Measurements from ENCODE around the gene SGSM2. TPM values are rescaled to one million over a fixed set of nuclear protein-coding genes. Genes with fewer than 3 reads are reported as not detected.
A peak's percentile ranks its signal among the peaks of the same experiment; 100 is the strongest.

Gene SGSM2
- total and polyA plus RNA-seq, 2 donors (not counting 1 experiment from before 2014, with no cell fraction given), result 139 to 181 TPM

- peaks cover 84% of the 10 kb centered on the region for H4K20me1 ChIP-seq (ENCODE audit: control insufficient read depth, insufficient read depth, low read length, poor library complexity, severe bottlenecking)
- H3K4me3 ChIP-seq (ENCODE audit: control extremely low read depth in 1 of 5, extremely low read depth in 1 of 5, insufficient read depth in 1 of 5, low read depth in 2 of 5, low read length in 4 of 5), result peak overlapping the region; percentile 56 to 98 (median 85)
- no peaks in the 10 kb centered on the region for H3K9me3 Mint-ChIP-seq (ENCODE audit: insufficient read depth)
- no peaks in the 10 kb centered on the region for H3K27me3 ChIP-seq (replicated peaks in 1 of 4; ENCODE audit: control extremely low read depth in 1 of 4, control insufficient read depth in 3 of 4, insufficient read depth in 4 of 4, low read length in 3 of 4)
- peak overlapping the region; percentile 96 for H3K4me2 ChIP-seq (replicated peaks; ENCODE audit: low read depth, low read length, poor library complexity, severe bottlenecking)
- no peaks in the 10 kb centered on the region for H3K9me3 ChIP-seq (ENCODE audit: control extremely low read depth in 1 of 3, control insufficient read depth in 2 of 3, insufficient read depth in 1 of 3, low read length in 2 of 3)
- H3K27ac Mint-ChIP-seq, result peak overlapping the region; percentile 95
- TF ChIP-seq EZH2 (IDR thresholded peaks at IDR 0.05; ENCODE audit: borderline replicate concordance, insufficient read depth, low read depth, low read length, poor library complexity, severe bottlenecking), result no peak
- TF ChIP-seq, protein P1, sequence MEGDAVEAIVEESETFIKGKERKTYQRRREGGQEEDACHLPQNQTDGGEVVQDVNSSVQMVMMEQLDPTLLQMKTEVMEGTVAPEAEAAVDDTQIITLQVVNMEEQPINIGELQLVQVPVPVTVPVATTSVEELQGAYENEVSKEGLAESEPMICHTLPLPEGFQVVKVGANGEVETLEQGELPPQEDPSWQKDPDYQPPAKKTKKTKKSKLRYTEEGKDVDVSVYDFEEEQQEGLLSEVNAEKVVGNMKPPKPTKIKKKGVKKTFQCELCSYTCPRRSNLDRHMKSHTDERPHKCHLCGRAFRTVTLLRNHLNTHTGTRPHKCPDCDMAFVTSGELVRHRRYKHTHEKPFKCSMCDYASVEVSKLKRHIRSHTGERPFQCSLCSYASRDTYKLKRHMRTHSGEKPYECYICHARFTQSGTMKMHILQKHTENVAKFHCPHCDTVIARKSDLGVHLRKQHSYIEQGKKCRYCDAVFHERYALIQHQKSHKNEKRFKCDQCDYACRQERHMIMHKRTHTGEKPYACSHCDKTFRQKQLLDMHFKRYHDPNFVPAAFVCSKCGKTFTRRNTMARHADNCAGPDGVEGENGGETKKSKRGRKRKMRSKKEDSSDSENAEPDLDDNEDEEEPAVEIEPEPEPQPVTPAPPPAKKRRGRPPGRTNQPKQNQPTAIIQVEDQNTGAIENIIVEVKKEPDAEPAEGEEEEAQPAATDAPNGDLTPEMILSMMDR (IDR thresholded peaks at IDR 0.05), result no peak
- peaks cover 52 to 67% of the 10 kb centered on the region in 2 donors for H3K4me1 ChIP-seq (ENCODE audit: control insufficient read depth in 2 of 2, insufficient read depth in 2 of 2, low read length in 2 of 2)
- WGBS (ENCODE audit: insufficient coverage), result under 1% methylated on average over 91 of the region's 99 CpGs
- H3K27ac ChIP-seq (ENCODE audit: low read length in 2 of 2), result peak overlapping the region; percentile 97 to 99
- H3K4me3 Mint-ChIP-seq, result peak overlapping the region; percentile 90
- H2AFZ ChIP-seq (ENCODE audit: insufficient read depth, low read depth, low read length, poor library complexity, severe bottlenecking), result peak overlapping the region; percentile 34
- H3K36me3 ChIP-seq (replicated peaks in 1 of 2; ENCODE audit: control extremely low read depth in 1 of 2, control insufficient read depth in 1 of 2, extremely low read depth in 1 of 2, insufficient read depth in 2 of 2, low read length in 1 of 2), result peaks cover 0 to 2% of the 10 kb centered on the region in 2 experiments
- ChIA-PET POLR2A (interaction anchor here (0.6 to 3.4 kb wide), 9 partner anchors 9 to 1973 kb away, joined by 3 to 51 read pairs (median 4); partner anchors contain the start of genes SGSM2, TSR1 and UBE2G1), CTCF (interaction anchor here (1.2 to 5.1 kb wide), 3 partner anchors 8 to 23 kb away, joined by 8 to 69 read pairs (median 40); no protein-coding TSS in a partner anchor)
- peak; percentile 94 for DNase-seq
- H3K9ac ChIP-seq (ENCODE audit: low read length), result peak overlapping the region; percentile 96
- H3K79me2 ChIP-seq (ENCODE audit: control insufficient read depth, insufficient read depth, low read length), result peaks cover 77% of the 10 kb centered on the region
- no peaks in the 10 kb centered on the region for H3K27me3 Mint-ChIP-seq
- peaks cover 66% of the 10 kb centered on the region for H3K4me1 Mint-ChIP-seq
- ATAC-seq (ENCODE audit: low read depth), result peak; percentile 50
- intact Hi-C loops (cut with micrococcal nuclease), result loop anchor here (2.0 to 5.0 kb wide), 5 partner anchors 57 to 1206 kb away; partner anchors contain the start of genes METTL16, OVCA2, SGSM2 and TSR1
These were observed 56.1 kb downstream of the SGSM2 start for GRCh38 chr17:2393174-2393953.
